ENCODE results near the gene CDK14.

CDK14 gene

GRCh38 chr7:91196058-91196457 lies 599.9 kb downstream of the CDK14 start:
- DNase-seq (ENCODE audit: low read depth in 2 of 2): no peak

GRCh38 chr7:91198371-91198770 lies 602.2 kb downstream of the CDK14 start:
- no peak for DNase-seq (ENCODE audit: low read depth in 2 of 2)

- no peak for DNase-seq (ENCODE audit: low read depth in 2 of 2)
Observed at GRCh38 chr7:91199601-91200000, 603.5 kb downstream of the CDK14 start.

- DNase-seq (ENCODE audit: low read depth in 2 of 2): no peak
Observed at GRCh38 chr7:91201442-91202113, 605.5 kb downstream of the CDK14 start.

- DNase-seq (ENCODE audit: low read depth in 2 of 2): no peak
Observed at GRCh38 chr7:91206361-91206960, 610.3 kb downstream of the CDK14 start.

DNA sequence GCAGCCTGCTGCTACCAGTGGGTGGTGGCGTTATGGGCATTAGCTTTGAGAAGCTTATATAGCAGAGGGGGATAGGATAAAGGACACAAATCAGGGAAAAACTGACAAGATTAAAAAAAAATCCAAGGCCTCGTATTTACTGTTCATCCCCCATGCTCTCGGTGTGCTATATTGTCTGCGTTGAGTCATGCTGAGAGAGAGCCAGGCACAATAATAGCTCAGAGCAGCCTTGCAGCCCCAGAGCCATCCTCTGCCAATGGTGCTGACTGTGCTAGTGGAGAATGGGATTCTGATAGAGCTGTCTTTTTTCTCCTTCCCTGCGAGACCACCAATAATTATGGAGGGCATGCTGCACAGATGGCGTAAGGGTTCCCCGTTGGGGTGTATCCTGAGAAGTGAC lies 616.5 kb downstream of the CDK14 start:
- DNase-seq (ENCODE audit: low read depth in 2 of 2): no peak

DNA sequence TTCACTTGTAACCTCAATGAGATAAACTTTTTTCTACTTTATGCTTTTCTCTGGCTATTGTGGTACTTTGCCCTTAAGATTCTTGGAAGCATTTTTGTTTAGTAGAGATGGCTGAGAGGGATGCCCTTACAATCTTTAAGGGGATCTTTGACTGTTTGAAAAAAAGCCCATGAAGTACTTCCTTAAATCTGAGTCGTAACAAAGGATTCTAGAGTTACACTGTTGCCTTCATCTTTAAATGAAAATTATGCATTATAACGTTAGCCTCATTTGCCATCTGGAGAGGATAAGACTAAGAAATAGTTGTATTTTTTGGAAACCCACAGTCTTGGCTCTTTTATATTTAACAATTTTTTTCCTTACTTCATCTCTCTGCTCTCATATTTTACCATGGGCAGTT lies 630.3 kb downstream of the CDK14 start:
- no peak for DNase-seq (ENCODE audit: low read depth in 2 of 2)

DNA sequence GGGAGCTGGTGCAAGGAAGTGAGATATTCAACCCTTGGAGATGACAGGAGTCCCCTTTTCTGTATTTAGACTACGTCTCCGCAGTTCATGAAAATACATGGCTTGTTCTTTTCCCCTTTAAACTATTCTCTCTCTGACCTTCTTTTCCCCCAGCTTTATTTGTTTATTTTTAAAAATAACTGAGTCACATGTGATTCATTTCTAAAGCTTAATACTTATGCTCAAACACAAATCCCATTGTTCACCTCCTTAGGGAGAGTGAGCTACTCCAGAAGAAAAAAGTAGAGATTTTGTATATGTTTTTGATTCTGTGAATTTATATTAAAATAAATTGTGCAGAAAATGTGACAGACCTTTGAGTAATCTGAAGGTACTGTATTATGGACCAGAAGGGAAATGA lies 632.2 kb downstream of the CDK14 start:
- no peak for DNase-seq (ENCODE audit: low read depth in 2 of 2)

DNA sequence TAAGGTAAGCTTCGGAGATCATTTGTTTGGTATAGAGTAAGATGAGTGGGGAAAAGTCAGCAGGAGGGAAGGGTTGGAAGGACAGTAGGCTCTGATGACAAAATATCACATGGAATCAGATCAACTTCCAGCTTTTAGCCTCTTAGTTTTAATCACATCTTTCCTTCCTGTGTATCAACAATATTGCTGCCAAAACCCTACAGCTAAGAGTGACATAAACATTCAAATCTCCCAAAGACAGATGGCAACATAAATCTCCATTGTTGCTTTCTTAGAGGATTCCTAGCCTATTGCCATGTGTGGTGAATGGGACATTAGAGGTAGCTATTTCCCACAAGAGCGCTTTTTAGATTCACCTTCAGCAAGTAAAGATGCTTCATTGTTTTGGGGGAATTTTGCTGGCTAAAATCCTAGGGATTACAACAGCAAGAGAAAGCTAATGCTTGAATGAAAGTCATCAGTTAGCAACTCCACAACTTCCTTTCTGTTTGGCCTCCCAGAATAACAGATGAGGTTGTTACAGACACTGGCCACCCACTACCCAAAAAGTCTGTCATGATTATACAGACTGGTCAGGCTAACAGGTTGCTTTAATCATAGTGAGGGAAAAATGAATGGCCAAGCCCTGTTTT lies 632.9 kb downstream of the CDK14 start:
- DNase-seq (ENCODE audit: low read depth in 2 of 2): no peak

GRCh38 chr7:91230100-91230499 lies 634.0 kb downstream of the CDK14 start:
- no peak for DNase-seq (ENCODE audit: low read depth in 2 of 2)

DNA sequence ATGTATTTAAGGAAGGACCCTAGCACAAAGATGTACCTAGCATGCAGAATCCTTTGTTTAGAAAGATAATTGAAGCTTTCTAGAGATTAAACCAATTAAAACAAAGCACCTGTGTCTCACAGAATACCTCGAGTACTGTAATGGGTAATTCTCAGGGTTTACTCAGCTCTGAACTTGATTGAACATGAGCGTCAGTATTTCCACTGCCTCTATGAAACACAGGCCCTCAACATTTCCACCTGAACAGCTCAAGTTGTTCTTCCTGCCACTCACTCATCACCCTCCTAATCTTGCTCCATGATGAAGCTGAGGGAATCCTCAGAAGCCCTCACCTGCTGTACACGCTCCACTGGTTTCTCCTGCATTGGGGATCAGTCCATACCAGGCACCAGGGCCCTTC lies 634.4 kb downstream of the CDK14 start:
- DNase-seq (ENCODE audit: low read depth in 2 of 2): no peak

DNA sequence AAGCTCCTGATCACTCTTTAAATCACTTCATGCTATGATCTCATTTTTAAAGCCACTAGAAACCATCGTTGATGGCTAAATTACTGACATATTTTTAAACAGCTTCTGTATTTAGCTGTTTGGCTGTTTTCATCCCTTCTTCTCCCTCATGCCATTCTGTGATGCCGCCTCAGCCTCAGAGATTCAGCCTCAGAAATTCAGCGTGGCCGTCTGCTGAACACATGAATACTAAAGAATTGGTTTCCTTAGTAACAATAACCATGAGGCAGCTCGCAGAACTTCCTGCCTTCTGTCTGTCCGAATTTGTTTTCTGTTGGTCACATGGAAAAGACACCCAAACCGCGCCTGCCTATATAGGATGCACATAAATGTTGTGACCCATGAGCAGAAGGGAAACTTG lies 637.1 kb downstream of the CDK14 start:
- no peak for DNase-seq (ENCODE audit: low read depth in 2 of 2)

DNA sequence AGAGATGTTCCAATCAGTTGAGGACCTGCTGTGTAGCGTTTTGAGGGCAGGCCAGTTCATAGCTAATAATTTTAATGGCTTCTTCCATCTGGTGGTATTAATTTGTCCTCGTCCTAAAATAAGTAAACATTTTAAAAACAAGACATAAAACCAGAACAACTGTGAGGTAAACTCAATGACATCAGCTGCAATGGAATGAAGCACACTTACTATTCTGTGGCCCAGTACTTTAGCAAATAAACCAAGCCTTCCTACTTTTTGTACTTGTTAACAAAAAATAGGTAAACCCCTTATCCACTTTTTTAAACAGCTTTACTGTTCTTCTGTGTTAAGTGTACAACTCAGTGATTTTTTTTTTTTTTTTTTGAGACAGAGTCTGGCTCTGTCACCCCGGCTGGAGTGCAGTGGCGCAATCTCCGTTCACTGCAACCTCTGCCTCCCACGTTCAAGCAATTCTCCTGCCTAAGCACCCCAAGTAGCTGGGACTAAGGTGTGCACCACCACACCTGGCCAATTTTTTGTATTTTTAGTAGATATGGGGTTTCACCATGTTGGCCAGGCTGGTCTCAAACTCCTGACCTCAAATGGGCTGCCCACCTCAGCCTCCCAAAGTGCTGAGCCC lies 639.2 kb downstream of the CDK14 start:
- no peak for DNase-seq (ENCODE audit: low read depth in 2 of 2)

DNA sequence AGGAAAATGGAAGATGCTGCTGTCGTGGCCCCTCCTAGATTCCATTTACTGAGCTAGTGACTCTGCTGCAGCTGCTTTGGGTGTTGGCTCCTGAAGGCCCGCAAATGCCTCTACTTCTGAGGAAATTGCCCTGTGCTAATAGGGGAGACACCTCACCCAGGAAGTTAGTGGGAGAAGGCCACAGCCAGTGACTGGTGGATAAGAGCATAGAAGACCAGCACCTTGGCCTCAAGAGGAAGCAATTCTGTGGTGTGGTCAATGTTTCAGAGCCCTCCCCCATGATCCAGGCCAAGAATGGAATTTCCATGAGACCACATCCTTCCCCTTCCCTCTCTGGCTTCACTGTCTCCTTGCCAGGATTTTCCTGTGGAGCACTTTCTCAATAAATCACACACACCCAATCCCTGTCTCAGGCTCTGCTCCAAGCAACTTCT lies 643.1 kb downstream of the CDK14 start:
- no peak for DNase-seq (ENCODE audit: low read depth in 2 of 2)

GRCh38 chr7:91239772-91240171 lies 643.7 kb downstream of the CDK14 start:
- DNase-seq (ENCODE audit: low read depth in 2 of 2): no peak

DNA sequence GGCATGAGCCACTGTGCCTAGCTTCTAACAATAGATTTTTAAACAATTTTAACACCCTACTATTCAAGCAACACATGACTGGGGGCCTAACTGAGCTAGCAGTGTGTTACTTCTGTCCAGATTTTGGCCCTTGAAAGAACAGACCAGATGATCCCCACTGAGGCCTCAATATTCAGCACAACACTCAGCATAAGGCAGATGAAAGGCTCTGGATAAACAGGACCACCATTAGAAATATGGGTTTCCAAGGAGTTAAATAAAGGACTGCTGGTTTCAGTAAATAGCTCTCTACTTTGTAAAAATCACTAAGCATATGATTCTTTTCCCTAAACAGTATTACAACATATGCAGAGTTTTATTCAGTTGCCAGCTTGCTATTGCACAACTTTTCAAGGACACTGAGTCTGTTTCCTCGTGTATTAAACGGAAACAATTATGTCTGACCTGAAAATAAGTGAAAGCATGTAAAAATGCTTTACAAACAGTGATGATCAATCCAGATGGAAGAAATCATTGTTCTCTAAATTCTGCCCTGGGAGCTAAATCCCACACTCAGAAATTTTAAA lies 644.3 kb downstream of the CDK14 start:
- no peak for DNase-seq (ENCODE audit: low read depth in 2 of 2)

GRCh38 chr7:91242097-91242844 lies 646.1 kb downstream of the CDK14 start:
- DNase-seq (ENCODE audit: low read depth in 2 of 2): no peak

- no peak for DNase-seq (ENCODE audit: low read depth in 2 of 2)
Observed at GRCh38 chr7:91243591-91244301, 647.6 kb downstream of the CDK14 start.

- no peak for DNase-seq (ENCODE audit: low read depth in 2 of 2)
Observed at GRCh38 chr7:91247500-91247899, 651.4 kb downstream of the CDK14 start.

GRCh38 chr7:91248996-91249395 lies 652.9 kb downstream of the CDK14 start:
- DNase-seq (ENCODE audit: low read depth in 2 of 2): no peak
